ENCODE data around the gene S100A9.

S100A9 gene

GRCh38 chr1:153389401-153389800 lies 31.7 kb downstream of the S100A9 start:
- H3K4me3 ChIP-seq (ENCODE audit: low read depth, low read length) = no peak overlapping the region

DNA sequence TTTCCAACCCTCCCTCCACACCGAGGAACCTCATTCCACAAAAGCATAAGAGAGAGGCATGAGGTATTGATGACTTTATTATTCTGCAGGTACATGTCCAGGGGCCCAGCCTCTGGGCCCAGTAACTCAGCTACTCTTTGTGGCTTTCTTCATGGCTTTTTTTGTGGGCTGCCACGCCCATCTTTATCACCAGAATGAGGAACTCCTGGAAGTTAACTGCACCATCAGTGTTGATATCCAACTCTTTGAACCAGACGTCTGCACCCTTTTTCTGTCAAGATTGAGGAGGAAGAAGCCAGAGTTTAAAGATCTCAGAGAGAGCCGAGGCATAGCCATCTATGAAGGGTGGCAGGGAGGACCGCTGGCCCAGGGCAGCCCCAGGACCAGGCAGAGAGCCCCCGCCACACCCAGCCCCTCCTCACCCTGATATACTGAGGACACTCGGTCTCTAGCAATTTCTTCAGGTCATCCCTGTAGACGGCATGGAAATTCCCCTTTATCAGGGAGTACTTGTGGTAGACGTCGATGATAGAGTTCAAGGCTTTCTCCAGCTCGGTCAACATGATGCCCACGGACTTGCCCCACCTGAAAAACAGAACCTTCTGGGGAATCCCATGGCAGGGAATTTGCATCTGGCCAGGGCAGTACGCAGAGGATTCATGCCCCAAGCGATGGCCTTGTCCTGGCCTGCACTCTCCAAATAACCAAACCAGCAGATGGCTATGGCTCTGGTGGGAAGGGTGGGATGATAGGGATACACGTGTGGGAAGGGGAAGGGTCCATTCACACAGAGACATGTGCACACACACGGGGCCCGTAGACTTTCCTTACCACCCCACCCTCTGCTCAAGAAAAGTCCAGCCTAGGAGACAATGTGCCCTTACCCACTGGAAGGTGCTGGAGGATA lies 32.6 kb downstream of the S100A9 start:
- no peak overlapping the region for H3K4me3 ChIP-seq (ENCODE audit: low read depth, low read length)

GRCh38 chr1:153390938-153391710 lies 33.5 kb downstream of the S100A9 start, which contains the start of gene S100A8:
Gene S100A8 (minus strand): TSS chr1:153391073. CDS start chr1:153390535, 538 bp downstream.
- no peak within 1 kb of the TSS for H3K4me3 ChIP-seq (ENCODE audit: low read depth, low read length)

DNA sequence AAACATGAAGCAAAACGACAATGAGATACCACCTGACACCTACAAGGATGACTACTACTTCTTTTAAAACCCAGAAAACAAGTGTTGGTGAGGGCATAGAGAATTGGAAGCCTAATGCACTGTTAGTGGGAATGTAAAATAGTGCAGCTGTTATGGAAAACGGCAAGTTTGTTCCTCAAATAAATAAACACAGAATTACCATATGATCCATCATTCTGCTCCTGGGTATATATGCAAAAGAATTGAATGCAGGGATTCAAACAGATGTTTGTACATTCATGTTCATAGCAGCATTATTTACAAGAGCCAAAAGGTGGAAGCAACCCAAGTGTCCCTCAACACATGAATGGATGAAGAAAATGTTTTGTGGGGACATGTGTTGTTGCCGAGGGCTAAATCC lies 34.6 kb downstream of the S100A9 start:
- no peak overlapping the region for H3K4me3 ChIP-seq (ENCODE audit: low read depth, low read length)

DNA sequence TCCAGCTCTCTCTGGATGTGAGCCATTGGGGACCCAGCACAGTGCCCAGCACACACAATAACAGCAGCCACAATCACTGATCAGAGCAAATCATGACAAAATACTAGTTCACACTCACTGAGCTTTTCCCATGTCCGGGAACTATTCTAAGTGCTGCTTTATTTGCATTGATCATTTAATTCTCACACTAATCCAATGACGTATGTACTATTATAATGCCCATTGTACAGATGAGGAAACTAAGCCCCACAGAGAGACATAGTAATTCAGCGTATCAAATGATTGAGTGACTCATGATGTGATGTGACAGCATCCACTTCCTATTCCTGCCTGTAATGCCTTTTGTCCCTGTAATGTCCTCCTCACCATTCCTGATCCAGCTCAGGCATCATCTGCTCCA lies 35.2 kb downstream of the S100A9 start:
- H3K4me3 ChIP-seq (ENCODE audit: low read depth, low read length) = no peak overlapping the region

GRCh38 chr1:153393926-153394325 lies 36.3 kb downstream of the S100A9 start:
- no peak overlapping the region for H3K4me3 ChIP-seq (ENCODE audit: low read depth, low read length)

- no peak overlapping the region for H3K4me3 ChIP-seq (ENCODE audit: low read depth, low read length)
These were observed 36.7 kb downstream of the S100A9 start for GRCh38 chr1:153394391-153394790.

DNA sequence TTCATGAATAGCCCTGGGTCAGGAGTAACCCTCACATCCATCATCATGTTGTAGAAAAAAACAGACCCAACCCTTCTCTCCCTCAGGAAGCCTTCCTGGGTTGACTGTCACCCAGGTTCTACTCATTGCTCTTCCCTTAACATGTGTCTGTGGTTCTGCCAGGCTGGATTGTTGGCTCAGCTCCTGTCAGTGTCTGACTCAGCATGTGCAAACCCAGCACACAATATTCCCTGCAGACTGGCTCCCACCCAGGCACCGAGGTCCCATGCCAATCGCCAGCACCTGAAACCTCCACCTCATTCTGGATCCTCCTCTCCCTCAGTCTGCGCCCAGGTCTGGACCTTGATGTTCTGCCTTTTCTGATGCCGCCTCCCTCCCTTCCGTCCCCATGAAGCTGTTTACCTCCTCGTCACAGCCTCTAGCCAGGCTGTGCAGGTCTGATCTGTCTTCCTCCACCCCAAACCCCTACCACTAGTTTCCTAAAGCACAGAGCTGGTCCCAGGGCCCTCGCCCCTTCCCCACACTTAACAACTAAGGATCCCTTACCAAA lies 37.6 kb downstream of the S100A9 start:
- no peak overlapping the region for H3K4me3 ChIP-seq (ENCODE audit: low read depth, low read length)

GRCh38 chr1:153395776-153396175 lies 38.1 kb downstream of the S100A9 start:
- H3K4me3 ChIP-seq (ENCODE audit: low read depth, low read length) = no peak overlapping the region

DNA sequence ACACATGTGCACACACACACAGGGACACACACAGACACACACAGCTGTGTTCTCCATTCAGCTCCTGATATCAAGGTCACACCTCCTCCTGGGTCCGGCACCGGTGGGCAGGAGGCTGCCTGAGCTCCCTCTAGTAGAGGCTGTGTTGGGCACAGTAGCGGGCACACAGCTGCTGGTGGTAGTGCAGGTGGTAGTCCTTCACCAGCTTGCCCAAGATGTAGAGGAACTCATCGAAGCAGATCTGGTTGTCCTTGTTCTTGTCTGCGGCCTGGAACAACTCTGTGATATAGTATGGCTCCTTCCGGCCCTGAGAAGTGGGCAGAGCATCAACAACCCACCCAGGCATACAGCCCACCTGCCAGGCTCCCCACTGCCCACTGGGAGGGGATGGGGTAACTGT lies 38.8 kb downstream of the S100A9 start:
- no peak overlapping the region for H3K4me3 ChIP-seq (ENCODE audit: low read depth, low read length)

GRCh38 chr1:153397051-153397923 lies 39.6 kb downstream of the S100A9 start:
- H3K4me3 ChIP-seq (ENCODE audit: low read depth, low read length) = no peak overlapping the region

GRCh38 chr1:153397924-153398651 lies 40.4 kb downstream of the S100A9 start:
- no peak overlapping the region for H3K4me3 ChIP-seq (ENCODE audit: low read depth, low read length)

GRCh38 chr1:153399401-153400055 lies 41.9 kb downstream of the S100A9 start:
- no peak overlapping the region for H3K4me3 ChIP-seq (ENCODE audit: low read depth, low read length)

DNA sequence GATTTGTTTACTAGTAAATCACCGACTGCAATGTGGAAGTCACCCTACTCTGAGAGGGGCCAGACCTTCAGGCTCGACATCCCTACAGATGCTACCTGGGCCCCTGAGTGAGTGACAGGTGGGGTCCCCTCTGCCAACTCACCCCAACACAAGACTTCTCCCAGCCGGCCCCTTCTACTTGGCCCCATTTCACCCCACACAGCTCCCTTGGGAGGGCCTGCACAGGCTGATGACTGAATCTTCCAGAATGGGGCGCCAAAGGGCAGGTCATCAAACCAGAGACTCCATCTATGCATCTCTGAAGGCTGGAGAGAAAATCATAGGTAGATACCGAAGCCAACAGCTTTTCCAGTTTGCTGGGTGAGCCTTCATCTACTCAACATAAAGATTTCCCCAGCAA lies 42.6 kb downstream of the S100A9 start:
- no peak overlapping the region for H3K4me3 ChIP-seq (ENCODE audit: low read depth, low read length)

DNA sequence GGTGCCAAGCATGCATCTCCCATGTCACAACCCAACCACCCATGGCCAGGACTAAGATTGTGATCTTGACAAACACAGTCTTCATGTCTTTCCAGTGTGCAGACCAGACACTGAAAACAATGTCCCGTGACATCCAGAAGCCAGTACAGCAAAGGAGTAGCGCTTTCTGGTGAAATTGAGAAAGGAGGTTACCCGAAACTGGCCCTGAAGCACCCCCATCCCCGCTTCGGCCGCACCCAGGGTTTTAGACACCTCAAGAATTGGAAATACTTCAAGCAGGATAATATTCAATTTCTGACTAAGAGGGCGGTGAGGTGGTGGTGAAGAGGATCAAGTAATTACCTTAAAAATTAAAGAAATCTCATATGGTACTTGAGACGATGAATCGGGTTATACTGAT lies 43.8 kb downstream of the S100A9 start:
- H3K4me3 ChIP-seq (ENCODE audit: low read depth, low read length) = no peak overlapping the region

GRCh38 chr1:153402226-153402625 lies 44.6 kb downstream of the S100A9 start:
- no peak overlapping the region for H3K4me3 ChIP-seq (ENCODE audit: low read depth, low read length)

DNA sequence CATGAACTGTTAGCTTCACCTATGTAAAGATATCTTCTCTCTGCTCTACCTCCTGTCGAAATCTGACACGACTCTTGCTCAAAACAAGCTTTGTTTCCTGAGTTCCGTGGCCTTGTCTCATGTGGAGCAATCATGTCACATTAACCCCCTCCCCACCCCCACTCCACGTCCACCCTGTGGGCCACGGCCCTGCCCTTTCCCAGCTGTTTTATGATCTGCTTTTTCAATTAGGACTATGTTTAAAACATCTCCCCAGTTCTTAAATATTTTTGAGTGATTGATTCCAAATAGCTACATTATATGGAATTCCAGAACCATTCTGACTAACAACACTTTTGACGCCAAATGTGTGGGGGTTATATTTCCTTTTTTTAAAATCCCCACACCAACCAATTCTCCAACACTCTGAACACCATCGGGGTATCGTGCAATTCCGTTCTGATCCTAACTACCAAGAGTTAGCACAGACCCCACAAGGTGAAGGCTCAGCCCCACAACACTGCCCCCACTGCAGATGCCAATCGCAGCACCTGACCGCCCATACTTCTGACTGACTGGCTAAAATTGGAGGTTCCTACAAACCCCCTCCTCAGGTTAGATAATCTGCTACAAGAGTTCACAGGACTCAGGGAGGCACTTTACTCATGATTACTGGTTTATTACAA lies 45.9 kb downstream of the S100A9 start:
- H3K4me3 ChIP-seq (ENCODE audit: low read depth, low read length) = no peak overlapping the region

- H3K4me3 ChIP-seq (ENCODE audit: low read depth, low read length) = no peak overlapping the region
These were observed 46.5 kb downstream of the S100A9 start for GRCh38 chr1:153404086-153404635.

- no peak overlapping the region for H3K4me3 ChIP-seq (ENCODE audit: low read depth, low read length)
These were observed 47.1 kb downstream of the S100A9 start for GRCh38 chr1:153404768-153405167.
